HEK293T (cell line): Measurements from ENCODE around the gene USP33.

ENCODE experiments used
- BHLHE40 ChIP-seq: fragments of 450-650 bp; IDR thresholded peaks from 2 replicates; pipeline ENCODE4 v1.6.1; 2016; ENCODE audit warnings: mild to moderate bottlenecking, moderate library complexity, borderline replicate concordance
- ELF4 ChIP-seq: fragments of 450-650 bp; IDR thresholded peaks from 2 replicates; pipeline ENCODE4 v1.6.1; 2017; ENCODE audit warnings: antibody characterized with exemption
- FOXK2 ChIP-seq: fragments of 450-650 bp; IDR thresholded peaks from 2 replicates; pipeline ENCODE4 v1.6.1; 2016; ENCODE audit warnings: mild to moderate bottlenecking
- HDGF ChIP-seq: fragments of 450-650 bp; IDR thresholded peaks from 2 replicates; pipeline ENCODE4 v1.6.1; 2017; ENCODE audit warnings: antibody characterized with exemption, borderline replicate concordance
- L3MBTL2 ChIP-seq: fragments of 450-650 bp; conservative IDR thresholded peaks from 2 replicates; pipeline ENCODE4 v1.6.1; 2016; ENCODE audit warnings: mild to moderate bottlenecking
- LEF1 ChIP-seq: fragments of 450-650 bp; IDR thresholded peaks from 2 replicates; pipeline ENCODE4 v1.6.1; 2017; ENCODE audit warnings: mild to moderate bottlenecking, borderline replicate concordance
- NFRKB ChIP-seq: fragments of 450-650 bp; IDR thresholded peaks from 2 replicates; pipeline ENCODE4 v1.6.1; 2016; ENCODE audit warnings: mild to moderate bottlenecking, moderate library complexity
- SP1 ChIP-seq: fragments of 450-650 bp; IDR thresholded peaks from 2 replicates; pipeline ENCODE4 v1.6.1; 2017
- SUZ12 ChIP-seq: fragments of 450-650 bp; IDR thresholded peaks from 2 replicates; pipeline ENCODE4 v1.6.1; 2016; ENCODE audit warnings: mild to moderate bottlenecking
- TF ChIP-seq, protein P1 (sequence below): fragments of 450-650 bp; IDR thresholded peaks from 2 replicates; pipeline ENCODE4 v1.6.1; 2016

DNA sequence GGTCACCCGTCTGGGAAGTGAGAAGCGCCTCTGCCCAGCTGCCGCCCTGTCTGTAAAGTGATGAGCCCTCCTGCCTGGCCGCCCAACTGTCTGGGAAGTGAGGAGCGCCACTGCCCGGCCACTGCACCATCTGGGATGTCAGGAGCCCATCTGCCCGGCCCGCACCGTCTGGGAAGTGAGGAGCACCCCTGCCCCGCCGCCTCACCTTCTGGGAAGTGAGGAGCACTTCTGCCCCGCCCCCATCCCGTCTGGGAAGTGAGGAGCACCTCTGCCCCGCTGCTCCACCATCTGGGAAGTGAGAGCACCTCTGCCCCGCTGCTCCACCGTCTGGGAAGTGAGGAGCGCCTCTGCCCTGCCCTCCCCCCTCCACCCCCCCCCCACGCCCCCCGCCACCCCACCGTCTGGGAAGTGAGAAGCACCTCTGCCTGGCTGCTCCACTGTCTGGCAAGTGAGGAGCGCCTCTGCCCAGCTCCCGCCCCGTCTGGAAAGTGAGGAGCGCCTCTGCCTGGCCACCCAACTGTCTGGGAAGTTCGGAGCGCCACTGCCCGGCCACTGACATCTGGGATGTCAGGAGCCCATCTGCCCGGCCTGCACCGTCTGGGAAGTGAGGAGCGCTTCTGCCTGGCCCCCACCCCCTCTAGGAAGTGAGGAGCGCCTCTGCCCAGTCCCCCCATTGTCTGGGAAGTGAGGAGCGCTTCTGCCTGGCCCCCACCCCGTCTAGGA, 72.7 kb downstream of the USP33 start:
- TF ChIP-seq NFRKB (no peak), SUZ12 (no peak), ELF4 (no peak), LEF1 (no peak), HDGF (no peak), FOXK2 (no peak), BHLHE40 (no peak), SP1 (no peak), L3MBTL2 (no peak)
- TF ChIP-seq, protein P1, sequence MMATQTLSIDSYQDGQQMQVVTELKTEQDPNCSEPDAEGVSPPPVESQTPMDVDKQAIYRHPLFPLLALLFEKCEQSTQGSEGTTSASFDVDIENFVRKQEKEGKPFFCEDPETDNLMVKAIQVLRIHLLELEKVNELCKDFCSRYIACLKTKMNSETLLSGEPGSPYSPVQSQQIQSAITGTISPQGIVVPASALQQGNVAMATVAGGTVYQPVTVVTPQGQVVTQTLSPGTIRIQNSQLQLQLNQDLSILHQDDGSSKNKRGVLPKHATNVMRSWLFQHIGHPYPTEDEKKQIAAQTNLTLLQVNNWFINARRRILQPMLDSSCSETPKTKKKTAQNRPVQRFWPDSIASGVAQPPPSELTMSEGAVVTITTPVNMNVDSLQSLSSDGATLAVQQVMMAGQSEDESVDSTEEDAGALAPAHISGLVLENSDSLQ, result no peak
